AG04450 (cell line): ENCODE measurements around the gene TCAF1. TPM values are rescaled to one million over a fixed set of nuclear protein-coding genes. Genes with fewer than 3 reads are reported as not detected.

Experiments used
- CTCF ChIA-PET: fragments of 300-600, 350-600 bp; formaldehyde crosslinking; extraction: SDS; loops from one replicate; lab custom pipeline; 2022; ENCODE audit warnings: antibody characterized with exemption, inconsistent platforms; lab: Charles Lee
- POLR2A ChIA-PET: fragments of 350-600 bp; formaldehyde crosslinking; extraction: SDS; loops from one replicate; lab custom pipeline; 2021; ENCODE audit warnings: antibody characterized with exemption, inconsistent platforms; lab: Yijun Ruan, JAX
- DNase-seq: peaks from one replicate; pipeline ENCODE4 v3.0.0-alpha.2; 2011; ENCODE audit warnings: low read depth, low spot score
- H3K27ac ChIP-seq: one replicate; pipeline ENCODE4 v1.5.1; 2012; ENCODE audit warnings: low read depth, low read length, control low read depth
- H3K27me3 ChIP-seq: one replicate; pipeline ENCODE4 v1.6.0; 2012; ENCODE audit warnings: low read length; ENCODE audit not compliant: control insufficient read depth, insufficient read depth
- H3K4me3 ChIP-seq: 2 replicates; pipeline ENCODE4 v1.5.1; 2011; ENCODE audit warnings: mild to moderate bottlenecking, low read depth, low read length, control low read depth
- H3K9me3 ChIP-seq: 2 replicates; pipeline ENCODE4 v1.5.1; 2012; ENCODE audit warnings: low read length; ENCODE audit not compliant: control insufficient read depth, insufficient read depth
- polyA minus RNA-seq: library from RNA; depleted of rRNA, polyadenylated mRNA; stranded (reverse); fragments of >200 nt; gene quantifications from 2 replicates; pipeline ENCODE4 v1.2.3, GENCODE V29; 2011; rRNA and poly(A)+ RNA removed
- polyA plus RNA-seq: library from polyadenylated mRNA; depleted of rRNA; stranded (reverse); fragments of >200 nt; gene quantifications from 2 replicates; pipeline ENCODE4 v1.2.3, GENCODE V29; 2011; rRNA removed
- TF ChIP-seq, protein P1 (sequence below): IDR thresholded peaks from 2 replicates; pipeline ENCODE4 v1.5.1; 2011; ENCODE audit warnings: low read depth, low read length, control low read depth, inconsistent platforms

TCAF1 gene, protein sequence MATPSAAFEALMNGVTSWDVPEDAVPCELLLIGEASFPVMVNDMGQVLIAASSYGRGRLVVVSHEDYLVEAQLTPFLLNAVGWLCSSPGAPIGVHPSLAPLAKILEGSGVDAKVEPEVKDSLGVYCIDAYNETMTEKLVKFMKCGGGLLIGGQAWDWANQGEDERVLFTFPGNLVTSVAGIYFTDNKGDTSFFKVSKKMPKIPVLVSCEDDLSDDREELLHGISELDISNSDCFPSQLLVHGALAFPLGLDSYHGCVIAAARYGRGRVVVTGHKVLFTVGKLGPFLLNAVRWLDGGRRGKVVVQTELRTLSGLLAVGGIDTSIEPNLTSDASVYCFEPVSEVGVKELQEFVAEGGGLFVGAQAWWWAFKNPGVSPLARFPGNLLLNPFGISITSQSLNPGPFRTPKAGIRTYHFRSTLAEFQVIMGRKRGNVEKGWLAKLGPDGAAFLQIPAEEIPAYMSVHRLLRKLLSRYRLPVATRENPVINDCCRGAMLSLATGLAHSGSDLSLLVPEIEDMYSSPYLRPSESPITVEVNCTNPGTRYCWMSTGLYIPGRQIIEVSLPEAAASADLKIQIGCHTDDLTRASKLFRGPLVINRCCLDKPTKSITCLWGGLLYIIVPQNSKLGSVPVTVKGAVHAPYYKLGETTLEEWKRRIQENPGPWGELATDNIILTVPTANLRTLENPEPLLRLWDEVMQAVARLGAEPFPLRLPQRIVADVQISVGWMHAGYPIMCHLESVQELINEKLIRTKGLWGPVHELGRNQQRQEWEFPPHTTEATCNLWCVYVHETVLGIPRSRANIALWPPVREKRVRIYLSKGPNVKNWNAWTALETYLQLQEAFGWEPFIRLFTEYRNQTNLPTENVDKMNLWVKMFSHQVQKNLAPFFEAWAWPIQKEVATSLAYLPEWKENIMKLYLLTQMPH
- polyA plus RNA-seq = 57.0 and 61.3 TPM in 2 replicates
- 74.2 and 97.6 TPM in 2 replicates for polyA minus RNA-seq

DNA sequence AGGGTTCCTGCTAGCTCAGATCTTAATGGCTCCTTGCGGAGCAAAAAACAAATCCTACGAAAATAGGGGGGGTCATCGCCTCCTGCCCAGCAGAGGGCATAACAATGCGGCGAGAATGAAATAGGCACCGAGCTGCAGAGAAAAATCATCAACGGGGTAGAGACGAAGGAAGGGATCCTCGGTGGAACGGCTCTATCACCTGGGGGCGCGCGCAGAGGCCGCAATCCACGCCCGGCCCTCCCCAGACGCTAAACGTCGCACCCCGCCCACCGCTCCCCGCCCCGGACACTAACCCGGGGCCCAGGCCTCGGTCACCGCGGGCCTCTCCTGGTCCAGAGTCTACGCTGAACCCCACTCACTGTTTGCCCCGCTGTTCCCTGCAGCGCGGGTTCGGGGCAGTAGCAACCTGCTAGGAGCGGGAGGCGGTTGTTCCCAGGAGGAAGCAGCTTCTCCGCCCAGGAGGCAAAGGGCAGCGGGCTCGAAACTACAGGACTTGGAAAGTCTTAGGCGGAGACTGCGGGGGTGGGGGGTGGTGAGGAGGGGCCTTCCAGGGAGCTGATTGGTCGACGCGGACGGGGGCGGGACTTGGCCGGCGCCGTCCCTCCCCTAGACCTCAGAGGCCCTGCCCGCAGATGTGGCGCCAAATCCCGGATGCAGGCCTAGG lies at the start of gene TCAF1:
TSS of gene TCAF1 (minus strand) at position 509 of the 664 bp plus-strand sequence. CDS start 25,568 bp downstream, outside the sequence.
- TF ChIP-seq, protein P1, sequence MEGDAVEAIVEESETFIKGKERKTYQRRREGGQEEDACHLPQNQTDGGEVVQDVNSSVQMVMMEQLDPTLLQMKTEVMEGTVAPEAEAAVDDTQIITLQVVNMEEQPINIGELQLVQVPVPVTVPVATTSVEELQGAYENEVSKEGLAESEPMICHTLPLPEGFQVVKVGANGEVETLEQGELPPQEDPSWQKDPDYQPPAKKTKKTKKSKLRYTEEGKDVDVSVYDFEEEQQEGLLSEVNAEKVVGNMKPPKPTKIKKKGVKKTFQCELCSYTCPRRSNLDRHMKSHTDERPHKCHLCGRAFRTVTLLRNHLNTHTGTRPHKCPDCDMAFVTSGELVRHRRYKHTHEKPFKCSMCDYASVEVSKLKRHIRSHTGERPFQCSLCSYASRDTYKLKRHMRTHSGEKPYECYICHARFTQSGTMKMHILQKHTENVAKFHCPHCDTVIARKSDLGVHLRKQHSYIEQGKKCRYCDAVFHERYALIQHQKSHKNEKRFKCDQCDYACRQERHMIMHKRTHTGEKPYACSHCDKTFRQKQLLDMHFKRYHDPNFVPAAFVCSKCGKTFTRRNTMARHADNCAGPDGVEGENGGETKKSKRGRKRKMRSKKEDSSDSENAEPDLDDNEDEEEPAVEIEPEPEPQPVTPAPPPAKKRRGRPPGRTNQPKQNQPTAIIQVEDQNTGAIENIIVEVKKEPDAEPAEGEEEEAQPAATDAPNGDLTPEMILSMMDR = peak; percentile 45
- Histone ChIP-seq H3K9me3 (no peaks in the 10 kb centered on the region; the same call in 1 of the 2 replicates), H3K27me3 (no peaks in the 10 kb centered on the region), H3K27ac (peak within 1 kb of the TSS; percentile 83), H3K4me3 (peak within 1 kb of the TSS; percentile 85)
- peak; percentile 85 for DNase-seq
- CTCF ChIA-PET = interaction anchor here (0.5 to 5.4 kb wide), 21 partner anchors 9 to 1335 kb away, joined by 3 to 41 read pairs (median 4); no protein-coding TSS in a partner anchor
- POLR2A ChIA-PET = interaction anchor here (0.8 to 2.6 kb wide), 9 partner anchors 9 to 117 kb away, joined by 3 to 26 read pairs (median 6); partner anchors contain the start of gene OR2F2

DNA sequence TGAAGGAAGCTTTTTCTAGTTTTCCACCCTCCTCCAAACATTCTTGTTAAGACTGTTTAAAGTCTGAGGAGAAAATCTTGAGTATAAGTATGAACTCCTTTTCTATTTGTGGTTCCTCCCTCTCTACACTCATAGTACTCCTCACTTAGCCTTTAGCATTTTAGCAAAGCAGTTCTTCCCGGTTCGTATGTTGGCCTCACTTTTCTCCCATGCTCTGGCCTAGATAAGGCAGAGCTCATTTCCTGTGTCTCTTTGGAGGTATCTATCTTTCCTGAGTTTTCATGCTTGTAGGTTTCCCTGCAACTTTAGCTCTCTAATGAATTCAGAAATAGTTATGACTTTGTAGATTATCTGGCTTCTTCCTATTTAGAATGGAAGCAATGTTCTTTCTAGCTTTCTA lies 46.8 kb upstream of the TCAF1 start:
- no peak for DNase-seq
- ChIA-PET CTCF (no interaction called here), POLR2A (no interaction called here)
- Histone ChIP-seq H3K27ac (no peak overlapping the region), H3K27me3 (no peaks in the 10 kb centered on the region), H3K9me3 (no peaks in the 10 kb centered on the region; the same call in 1 of the 2 replicates), H3K4me3 (no peak overlapping the region)
- TF ChIP-seq, protein P1 = no peak

DNA sequence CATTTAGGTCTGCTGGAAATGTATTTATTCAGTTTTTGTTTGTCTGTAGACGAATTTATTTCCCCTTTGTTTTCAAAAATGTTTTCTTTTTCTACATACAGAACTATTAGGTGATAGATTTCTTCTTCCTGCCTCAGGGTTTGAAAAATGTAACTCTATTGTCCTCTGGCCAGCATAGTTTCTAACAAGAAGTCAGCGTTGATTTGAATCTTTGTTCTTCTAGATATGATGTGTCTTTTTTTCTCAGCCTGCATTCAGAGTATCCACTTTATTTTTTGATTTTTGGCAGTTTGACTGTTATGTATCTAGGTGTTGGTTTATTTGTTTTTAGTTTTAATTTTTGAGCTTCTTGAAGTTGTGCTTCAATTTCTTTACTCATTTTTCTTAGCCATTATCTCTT lies 45.1 kb upstream of the TCAF1 start:
- no peaks in the 10 kb centered on the region for H3K27me3 ChIP-seq
- H3K27ac ChIP-seq = no peak overlapping the region
- TF ChIP-seq, protein P1 = no peak
- H3K4me3 ChIP-seq = no peak overlapping the region
- H3K9me3 ChIP-seq = no peaks in the 10 kb centered on the region; the same call in 1 of the 2 replicates
- no peak for DNase-seq
- ChIA-PET CTCF (no interaction called here), POLR2A (no interaction called here)

DNA sequence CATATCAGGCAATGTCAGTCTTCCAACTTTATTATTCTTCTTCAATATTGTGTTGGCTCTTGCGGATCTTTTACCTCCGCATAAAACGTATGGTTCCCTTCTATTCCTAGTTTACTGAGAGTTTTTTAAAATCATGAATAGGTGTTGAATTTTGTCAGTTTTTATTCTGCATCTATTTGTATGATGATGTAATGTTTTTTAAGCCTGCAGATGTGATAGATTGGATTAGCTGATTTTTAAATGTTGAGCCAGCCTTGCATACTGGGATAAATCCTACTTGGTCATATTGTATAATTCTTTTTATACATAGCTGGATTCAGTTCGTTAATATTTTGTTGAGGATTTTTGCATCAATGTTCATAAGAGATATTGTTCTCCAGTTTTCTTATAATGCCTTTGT lies 43.4 kb upstream of the TCAF1 start:
- no peak overlapping the region for H3K27ac ChIP-seq
- ChIA-PET POLR2A (no interaction called here), CTCF (no interaction called here)
- H3K9me3 ChIP-seq = no peaks in the 10 kb centered on the region
- TF ChIP-seq, protein P1 = no peak
- H3K27me3 ChIP-seq = no peaks in the 10 kb centered on the region
- no peak for DNase-seq
- H3K4me3 ChIP-seq = no peak overlapping the region
